ENCODE results near the gene IGF2R. TPM values are rescaled to one million over a fixed set of nuclear protein-coding genes. Genes with fewer than 3 reads are reported as not detected.

Gene IGF2R
- total RNA-seq, 2 experiments from 2014 or later: 57.4 to 59.8 TPM

GRCh38 chr6:160058603-160059215 lies 89.8 kb downstream of the IGF2R start:
- ATAC-seq (no peak), DNase-seq (no peak)
- H3K9me3 Mint-ChIP-seq (ENCODE audit: insufficient read depth): no peaks in the 10 kb centered on the region
- ChIA-PET POLR2A (no interaction called here), CTCF (no interaction called here)
- no peak overlapping the region for H3K27ac Mint-ChIP-seq
- H3K4me1 Mint-ChIP-seq (ENCODE audit: low read depth): peaks cover 17% of the 10 kb centered on the region
- H3K4me3 Mint-ChIP-seq: no peak overlapping the region
- H3K36me3 Mint-ChIP-seq (ENCODE audit: low read depth): peaks cover 67% of the 10 kb centered on the region
- no peaks in the 10 kb centered on the region for H3K27me3 Mint-ChIP-seq (ENCODE audit: low read depth)

- peaks cover 68% of the 10 kb centered on the region for H3K36me3 Mint-ChIP-seq (ENCODE audit: low read depth)
- no peak for ATAC-seq
These were observed 91.3 kb downstream of the IGF2R start for GRCh38 chr6:160060221-160060620.

GRCh38 chr6:160060920-160061447 lies 92.1 kb downstream of the IGF2R start:
- H3K9me3 Mint-ChIP-seq (ENCODE audit: insufficient read depth): no peaks in the 10 kb centered on the region
- no peak for DNase-seq
- CTCF ChIA-PET: no interaction called here
- H3K4me1 Mint-ChIP-seq (ENCODE audit: low read depth): peaks cover 15% of the 10 kb centered on the region
- no peak for ATAC-seq
- peaks cover 68% of the 10 kb centered on the region for H3K36me3 Mint-ChIP-seq (ENCODE audit: low read depth)
- no peak overlapping the region for H3K4me3 Mint-ChIP-seq
- no peak overlapping the region for H3K27ac Mint-ChIP-seq
- POLR2A ChIA-PET: no interaction called here
- no peaks in the 10 kb centered on the region for H3K27me3 Mint-ChIP-seq (ENCODE audit: low read depth)

More at GRCh38 chr6:160060221-160060620, 91.3 kb downstream of the IGF2R start:
- H3K27me3 Mint-ChIP-seq (ENCODE audit: low read depth): no peaks in the 10 kb centered on the region
- H3K4me3 Mint-ChIP-seq: no peak overlapping the region
- H3K4me1 Mint-ChIP-seq (ENCODE audit: low read depth): peaks cover 17% of the 10 kb centered on the region
- no peak for DNase-seq
- H3K9me3 Mint-ChIP-seq (ENCODE audit: insufficient read depth): no peaks in the 10 kb centered on the region
- CTCF ChIA-PET: no interaction called here
- no peak overlapping the region for H3K27ac Mint-ChIP-seq
- POLR2A ChIA-PET: no interaction called here

GRCh38 chr6:160063771-160064413 lies 95.0 kb downstream of the IGF2R start:
- no peaks in the 10 kb centered on the region for H3K27me3 Mint-ChIP-seq (ENCODE audit: low read depth)
- ATAC-seq (no peak), DNase-seq (no peak)
- H3K4me3 Mint-ChIP-seq: no peak overlapping the region
- H3K36me3 Mint-ChIP-seq (ENCODE audit: low read depth): peaks cover 74% of the 10 kb centered on the region
- H3K27ac Mint-ChIP-seq: no peak overlapping the region
- H3K4me1 Mint-ChIP-seq (ENCODE audit: low read depth): peaks cover 23% of the 10 kb centered on the region
- ChIA-PET POLR2A (no interaction called here), CTCF (no interaction called here)
- H3K9me3 Mint-ChIP-seq (ENCODE audit: insufficient read depth): no peaks in the 10 kb centered on the region

GRCh38 chr6:160065200-160065599 lies 96.3 kb downstream of the IGF2R start:
- ChIA-PET POLR2A (no interaction called here), CTCF (no interaction called here)
- no peaks in the 10 kb centered on the region for H3K9me3 Mint-ChIP-seq (ENCODE audit: insufficient read depth)
- no peak for ATAC-seq
- peaks cover 36% of the 10 kb centered on the region for H3K4me1 Mint-ChIP-seq (ENCODE audit: low read depth)
- H3K36me3 Mint-ChIP-seq (ENCODE audit: low read depth): peaks cover 81% of the 10 kb centered on the region
- H3K27ac Mint-ChIP-seq: no peak overlapping the region
- no peak overlapping the region for H3K4me3 Mint-ChIP-seq
- no peak for DNase-seq
- H3K27me3 Mint-ChIP-seq (ENCODE audit: low read depth): no peaks in the 10 kb centered on the region

GRCh38 chr6:160067564-160067963 lies 98.7 kb downstream of the IGF2R start:
- H3K9me3 Mint-ChIP-seq (ENCODE audit: insufficient read depth): no peaks in the 10 kb centered on the region
- H3K4me1 Mint-ChIP-seq (ENCODE audit: low read depth): peaks cover 50% of the 10 kb centered on the region
- DNase-seq: no peak
- no peak overlapping the region for H3K27ac Mint-ChIP-seq
- peaks cover 83% of the 10 kb centered on the region for H3K36me3 Mint-ChIP-seq (ENCODE audit: low read depth)
- ChIA-PET POLR2A (no interaction called here), CTCF (no interaction called here)
- no peak for ATAC-seq
- no peaks in the 10 kb centered on the region for H3K27me3 Mint-ChIP-seq (ENCODE audit: low read depth)
- no peak overlapping the region for H3K4me3 Mint-ChIP-seq

- CTCF ChIA-PET: no interaction called here
- Mint-ChIP-seq H3K4me3 (peak overlapping the region; percentile 50), H3K27ac (peak overlapping the region; percentile 62)
These were observed 99.5 kb downstream of the IGF2R start for GRCh38 chr6:160068346-160068745.

GRCh38 chr6:160069050-160069454 lies 100.2 kb downstream of the IGF2R start:
- H3K36me3 Mint-ChIP-seq (ENCODE audit: low read depth): peaks cover 88% of the 10 kb centered on the region
- ChIA-PET CTCF (no interaction called here), POLR2A (interaction anchor here (0.7 to 0.9 kb wide), 2 partner anchors 30 to 278 kb away, joined by 3 to 4 read pairs; partner anchors contain the start of gene MRPL18)
- H3K27me3 Mint-ChIP-seq (ENCODE audit: low read depth): no peaks in the 10 kb centered on the region
- H3K27ac Mint-ChIP-seq: peak overlapping the region; percentile 62
- H3K4me3 Mint-ChIP-seq: peak overlapping the region; percentile 50
- H3K9me3 Mint-ChIP-seq (ENCODE audit: insufficient read depth): no peaks in the 10 kb centered on the region
- peaks cover 50% of the 10 kb centered on the region for H3K4me1 Mint-ChIP-seq (ENCODE audit: low read depth)
- peak; percentile 85 for DNase-seq
- ATAC-seq: peak; percentile 91

More at GRCh38 chr6:160068346-160068745, 99.5 kb downstream of the IGF2R start:
- no peaks in the 10 kb centered on the region for H3K9me3 Mint-ChIP-seq (ENCODE audit: insufficient read depth)
- peaks cover 50% of the 10 kb centered on the region for H3K4me1 Mint-ChIP-seq (ENCODE audit: low read depth)
- no peaks in the 10 kb centered on the region for H3K27me3 Mint-ChIP-seq (ENCODE audit: low read depth)
- no peak for DNase-seq
- ATAC-seq: no peak
- peaks cover 87% of the 10 kb centered on the region for H3K36me3 Mint-ChIP-seq (ENCODE audit: low read depth)
- POLR2A ChIA-PET: no interaction called here

- ChIA-PET POLR2A (interaction anchor here (0.7 to 0.9 kb wide), 2 partner anchors 30 to 279 kb away, joined by 3 to 4 read pairs; partner anchors contain the start of gene MRPL18), CTCF (no interaction called here)
- Mint-ChIP-seq H3K27ac (peak overlapping the region; percentile 62), H3K9me3 (ENCODE audit: insufficient read depth) (no peaks in the 10 kb centered on the region), H3K4me1 (ENCODE audit: low read depth) (peaks cover 50% of the 10 kb centered on the region), H3K36me3 (ENCODE audit: low read depth) (peaks cover 86% of the 10 kb centered on the region), H3K27me3 (ENCODE audit: low read depth) (no peaks in the 10 kb centered on the region), H3K4me3 (peak overlapping the region; percentile 50)
- peak; percentile 26 for ATAC-seq
- no peak for DNase-seq
These were observed 100.6 kb downstream of the IGF2R start for GRCh38 chr6:160069459-160069858.

GRCh38 chr6:160070427-160070826 lies 101.5 kb downstream of the IGF2R start:
- H3K4me1 Mint-ChIP-seq (ENCODE audit: low read depth): peaks cover 50% of the 10 kb centered on the region
- ATAC-seq (no peak), DNase-seq (no peak)
- peaks cover 83% of the 10 kb centered on the region for H3K36me3 Mint-ChIP-seq (ENCODE audit: low read depth)
- H3K9me3 Mint-ChIP-seq (ENCODE audit: insufficient read depth): no peaks in the 10 kb centered on the region
- no peaks in the 10 kb centered on the region for H3K27me3 Mint-ChIP-seq (ENCODE audit: low read depth)
- no peak overlapping the region for H3K4me3 Mint-ChIP-seq
- CTCF ChIA-PET: no interaction called here
- POLR2A ChIA-PET: no interaction called here
- peak overlapping the region; percentile 24 for H3K27ac Mint-ChIP-seq

- ATAC-seq: no peak
- Mint-ChIP-seq H3K4me3 (no peak overlapping the region), H3K9me3 (ENCODE audit: insufficient read depth) (no peaks in the 10 kb centered on the region), H3K4me1 (ENCODE audit: low read depth) (peaks cover 50% of the 10 kb centered on the region), H3K36me3 (ENCODE audit: low read depth) (peaks cover 83% of the 10 kb centered on the region), H3K27me3 (ENCODE audit: low read depth) (no peaks in the 10 kb centered on the region), H3K27ac (peak overlapping the region; percentile 24)
- CTCF ChIA-PET: no interaction called here
- no peak for DNase-seq
- POLR2A ChIA-PET: no interaction called here
These were observed 101.9 kb downstream of the IGF2R start for GRCh38 chr6:160070831-160071230.

- Mint-ChIP-seq H3K9me3 (ENCODE audit: insufficient read depth) (no peaks in the 10 kb centered on the region), H3K4me3 (no peak overlapping the region), H3K4me1 (ENCODE audit: low read depth) (peaks cover 45% of the 10 kb centered on the region), H3K36me3 (ENCODE audit: low read depth) (peaks cover 85% of the 10 kb centered on the region), H3K27me3 (ENCODE audit: low read depth) (no peaks in the 10 kb centered on the region), H3K27ac (no peak overlapping the region)
- no peak for ATAC-seq
- CTCF ChIA-PET: interaction anchor here (0.9 kb wide), 1 partner anchor 17 kb away, joined by 3 read pairs; no protein-coding TSS in a partner anchor
- POLR2A ChIA-PET: no interaction called here
- no peak for DNase-seq
These were observed 103.2 kb downstream of the IGF2R start for GRCh38 chr6:160071805-160072690.
